Dermis microvascular lymphatic vessel endothelial cell (primary cell): ENCODE results near the gene MAS1L. TPM values are rescaled to one million over a fixed set of nuclear protein-coding genes. Genes with fewer than 3 reads are reported as not detected.
"Not testable (repeated sequence)": the region's sequence is repeated elsewhere in the genome, so short reads cannot be mapped to it uniquely, and the experiment has no call there.

Experiments used
- DNase-seq, 2 donors: peaks; one replicate each; pipeline versions ENCODE4 v3.0.0 to v3.0.0-alpha.2; 2010; ENCODE audit warnings: low read depth in 2 of 2
- total RNA-seq: library from RNA; depleted of rRNA; stranded (reverse); fragments of >200 nt; gene quantifications from 2 replicates; pipeline ENCODE4 v1.2.1, GENCODE V29; 2014

The MAS1L gene
- total RNA-seq, 1 donor from 2014 or later = not detected

DNA sequence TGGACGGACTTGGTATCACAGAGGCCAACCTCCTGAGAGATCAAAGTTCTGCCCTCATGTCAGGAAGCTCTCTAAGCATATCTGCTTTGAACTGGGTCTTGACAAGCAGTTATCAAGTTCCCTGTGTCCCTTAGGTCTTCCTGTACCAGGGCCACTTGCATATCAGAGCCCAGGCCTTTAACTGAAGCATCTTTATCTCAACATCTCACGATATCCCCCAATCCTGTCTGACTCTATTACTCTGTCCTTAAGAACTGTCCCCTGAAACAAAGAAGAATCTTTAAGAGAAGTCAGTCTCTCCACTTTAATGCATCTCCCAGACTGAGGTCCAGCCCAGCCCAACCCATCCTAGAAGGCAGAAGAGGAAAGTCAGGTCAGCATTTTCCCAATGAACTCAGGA lies 8.2 kb downstream of the MAS1L start:
- no peak for DNase-seq

DNA sequence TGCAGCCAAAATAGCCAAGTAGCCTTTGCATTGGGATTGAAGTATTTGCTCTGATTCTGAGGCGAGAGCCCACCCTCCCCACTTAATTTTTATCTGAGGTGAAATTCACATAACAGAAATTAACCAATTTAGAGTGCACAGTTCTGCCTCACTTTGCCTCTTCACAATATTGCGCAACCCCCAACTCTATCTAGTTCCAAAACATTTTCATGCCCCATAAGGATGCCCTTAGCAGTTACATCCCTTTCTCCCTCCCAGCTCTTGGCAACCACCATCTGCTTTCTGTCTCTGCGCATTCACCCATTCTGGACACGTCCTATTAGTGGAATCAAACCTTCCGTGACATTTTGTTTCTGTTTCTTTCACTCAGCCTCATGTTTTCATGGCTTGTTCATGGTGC lies 9.0 kb downstream of the MAS1L start:
- no peak for DNase-seq

DNA sequence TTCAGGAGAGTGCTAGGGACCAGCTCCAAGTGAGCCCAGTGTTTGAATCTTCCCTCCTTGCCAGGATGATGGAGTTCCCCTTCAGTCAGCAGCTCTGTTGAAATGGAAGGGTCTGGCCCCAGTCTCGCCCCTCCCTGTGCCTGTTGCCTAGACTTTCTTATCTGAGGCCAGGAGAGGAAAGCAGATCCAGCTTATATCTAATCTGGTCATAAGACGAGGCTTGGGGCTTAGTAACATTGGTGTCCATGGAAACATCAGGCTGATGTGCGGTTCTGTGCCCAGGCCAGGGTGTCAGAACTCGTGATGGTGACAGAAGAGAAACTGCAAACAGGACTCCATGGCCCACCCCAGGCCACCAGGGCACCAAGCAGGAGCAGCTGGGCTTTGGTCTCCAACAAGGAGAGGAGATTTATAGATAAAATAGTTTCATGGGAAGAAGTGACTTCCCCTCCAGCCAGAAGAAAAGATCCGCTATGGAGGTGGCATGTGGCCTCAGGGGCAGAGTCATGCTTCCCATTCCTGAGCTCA lies 9.8 kb downstream of the MAS1L start:
- no peak for DNase-seq

DNA sequence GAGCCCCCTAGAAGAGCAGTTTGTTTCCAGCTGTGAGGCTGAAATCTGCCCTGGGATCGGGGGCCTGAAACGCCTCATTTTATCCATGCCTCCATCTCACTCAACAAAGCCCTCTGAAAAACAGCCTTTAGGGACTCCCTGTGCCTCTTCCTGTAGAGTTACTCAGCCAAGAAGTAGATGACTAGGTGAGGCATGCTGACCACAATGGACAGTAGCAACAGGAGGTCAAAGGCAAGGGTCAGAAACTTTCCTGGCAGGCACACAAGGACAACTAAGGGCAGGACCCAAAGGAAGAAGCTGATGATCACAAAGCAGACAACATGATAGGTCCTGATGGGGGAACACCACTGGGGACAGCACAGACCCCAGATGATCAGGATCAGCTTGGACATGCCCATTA lies 12.8 kb downstream of the MAS1L start:
- DNase-seq = no peak

DNA sequence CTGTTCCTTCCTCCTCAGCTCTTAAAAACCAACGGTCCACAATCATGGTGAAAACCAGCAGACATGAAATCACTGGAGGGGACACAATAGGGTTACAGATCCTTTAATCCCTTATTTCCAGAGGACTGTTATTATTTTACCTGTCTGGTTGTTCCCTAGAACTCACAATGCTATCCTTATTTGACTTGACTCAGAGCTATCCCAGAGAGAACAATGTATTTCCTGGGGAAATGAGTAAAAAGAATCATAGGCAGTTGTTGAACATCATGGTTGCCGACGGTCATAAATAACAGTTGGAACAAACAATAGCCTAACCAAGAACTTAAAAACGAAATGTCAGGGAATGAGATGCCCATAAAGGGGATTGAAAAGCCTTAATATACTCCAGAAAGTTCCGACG lies 21.5 kb downstream of the MAS1L start:
- DNase-seq = peak; percentile 53 to 73

DNA sequence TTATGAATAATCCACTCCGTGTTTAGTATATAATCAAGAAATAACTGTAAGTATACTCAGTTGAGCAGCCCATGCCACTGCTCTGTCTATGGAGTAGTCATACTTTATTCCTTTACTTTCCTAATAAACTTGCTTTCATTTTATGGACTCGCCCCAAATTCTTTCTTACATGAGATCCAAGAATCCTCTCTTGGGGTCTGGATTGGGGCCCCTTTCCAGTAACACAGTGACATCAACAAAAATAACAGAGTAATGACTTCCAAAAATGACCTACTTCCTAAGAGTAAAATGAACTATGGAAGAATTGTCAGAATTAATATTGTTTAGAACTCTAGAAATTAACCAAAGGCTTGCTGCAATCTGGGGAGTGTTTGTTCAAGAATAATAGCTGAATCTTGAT lies 22.0 kb downstream of the MAS1L start:
- DNase-seq = no peak

DNA sequence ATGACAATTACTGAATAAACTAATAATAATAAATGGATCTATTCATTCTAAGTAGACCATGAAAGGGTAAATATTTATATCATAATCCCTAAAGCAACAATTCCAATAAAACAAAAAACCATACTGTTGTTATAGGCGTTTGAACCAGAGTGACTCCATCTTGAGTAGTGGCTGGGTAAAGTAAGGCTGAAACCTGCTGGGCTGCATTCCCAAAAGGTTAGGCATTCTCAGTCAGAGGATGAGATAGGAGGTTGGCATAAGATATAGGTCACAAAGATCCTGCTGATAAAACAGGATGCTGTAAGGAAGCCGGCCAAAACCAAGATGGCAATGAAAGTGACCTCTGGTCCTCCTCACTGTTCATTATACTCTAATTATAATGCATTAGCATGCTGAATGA lies 22.5 kb downstream of the MAS1L start:
- no peak for DNase-seq

DNA sequence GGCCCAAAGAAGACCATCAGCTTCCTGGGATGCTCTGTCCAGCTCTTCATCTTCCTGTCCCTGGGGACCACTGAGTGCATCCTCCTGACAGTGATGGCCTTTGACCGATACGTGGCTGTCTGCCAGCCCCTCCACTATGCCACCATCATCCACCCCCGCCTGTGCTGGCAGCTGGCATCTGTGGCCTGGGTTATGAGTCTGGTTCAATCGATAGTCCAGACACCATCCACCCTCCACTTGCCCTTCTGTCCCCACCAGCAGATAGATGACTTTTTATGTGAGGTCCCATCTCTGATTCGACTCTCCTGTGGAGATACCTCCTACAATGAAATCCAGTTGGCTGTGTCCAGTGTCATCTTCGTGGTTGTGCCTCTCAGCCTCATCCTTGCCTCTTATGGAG lies 25.7 kb downstream of the MAS1L start:
- DNase-seq = no peak

DNA sequence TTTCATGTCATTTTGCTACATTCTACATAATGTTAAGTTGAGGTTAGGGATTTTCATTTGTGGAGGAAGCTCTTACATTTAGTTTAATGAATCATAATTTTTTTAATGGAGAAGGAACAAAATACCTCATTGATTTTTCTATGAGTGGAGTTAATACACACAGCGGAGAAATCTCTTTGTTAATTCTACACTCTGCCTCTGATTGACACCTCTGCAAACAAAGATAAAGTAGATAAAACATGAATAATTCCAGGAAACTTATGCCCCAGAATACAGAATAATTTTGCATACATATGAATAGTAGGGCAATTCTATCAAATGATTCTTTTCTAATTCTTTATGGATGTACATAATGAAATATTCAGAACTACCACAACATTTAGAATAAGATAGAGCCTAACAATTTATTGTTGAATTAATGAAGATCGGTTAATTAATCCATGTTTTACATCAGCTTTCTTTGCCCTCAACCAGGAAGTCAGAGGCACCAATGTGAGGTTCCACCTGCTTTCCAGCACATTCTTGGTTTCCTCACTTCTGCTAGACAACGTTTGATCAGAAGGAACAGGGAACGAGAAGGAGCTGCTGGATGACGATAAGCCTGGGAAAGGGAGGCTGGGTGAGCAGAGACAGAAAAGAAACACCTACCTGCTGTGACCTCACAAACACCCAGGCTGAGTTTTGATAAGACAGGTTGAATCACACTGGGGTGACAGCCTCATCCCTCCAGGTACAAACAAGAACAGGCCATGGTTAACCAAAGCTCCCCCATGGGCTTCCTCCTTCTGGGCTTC lies 26.5 kb downstream of the MAS1L start:
- DNase-seq = no peak

DNA sequence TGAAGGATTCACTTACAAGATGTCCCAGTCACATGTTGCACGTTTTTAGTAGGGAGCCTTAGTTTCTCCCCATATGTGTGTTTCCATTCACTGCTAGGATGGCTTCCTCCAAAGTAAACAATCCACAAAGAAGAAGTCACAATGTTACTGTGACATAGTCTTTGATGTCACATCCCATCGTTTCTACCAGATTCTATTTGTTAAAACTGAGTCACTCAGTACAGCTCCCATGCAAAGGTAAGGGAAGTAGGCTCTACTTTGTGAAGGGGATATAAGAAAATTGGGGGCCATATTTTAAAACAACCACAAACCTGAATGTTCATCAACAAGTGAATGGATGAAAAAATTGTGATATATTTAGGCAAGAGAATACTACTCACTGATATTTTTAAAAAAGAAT lies 30.8 kb downstream of the MAS1L start, which contains the start of the genes OR11A1 and OR2H1:
Gene OR11A1, minus strand, starts transcription at position 101 of the 400 bp plus-strand sequence. CDS start 29,430 bp downstream, outside the sequence.
Gene OR2H1, plus strand, starts transcription at position 185 of the 400 bp plus-strand sequence. CDS start 4,615 bp downstream, outside the sequence.
- no peak for DNase-seq

DNA sequence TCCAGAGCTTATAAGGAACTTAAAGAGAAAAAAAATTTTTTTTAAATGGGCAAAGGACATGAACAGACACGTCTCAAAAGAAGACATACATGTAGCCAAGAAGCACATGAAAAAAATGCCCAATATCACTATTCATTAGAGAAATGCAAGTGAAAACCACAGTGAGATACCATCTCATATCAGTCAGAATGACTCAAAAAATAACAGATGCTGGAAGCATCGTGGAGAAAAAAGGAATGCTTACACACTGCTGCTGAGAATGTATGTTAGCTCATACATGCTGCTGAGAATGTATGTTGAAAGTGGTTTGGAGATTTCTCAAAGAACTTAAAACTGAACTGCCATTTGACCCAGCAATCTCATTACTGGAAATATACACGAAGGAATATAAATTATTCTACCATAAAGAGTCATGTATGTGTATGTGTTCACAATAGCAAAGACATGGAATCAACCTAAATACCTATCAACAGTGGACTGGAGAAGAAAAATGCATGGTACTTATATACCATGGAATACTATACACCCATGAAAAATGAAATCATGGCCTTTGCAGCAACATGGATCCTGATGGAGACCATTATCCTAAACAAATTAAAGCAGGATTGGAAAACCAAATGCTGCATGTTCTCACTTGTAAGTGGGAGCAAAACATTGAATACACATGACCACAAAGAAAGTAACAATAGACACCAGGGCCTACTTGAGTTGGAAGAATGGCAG lies 36.1 kb downstream of the MAS1L start:
- no peak for DNase-seq

DNA sequence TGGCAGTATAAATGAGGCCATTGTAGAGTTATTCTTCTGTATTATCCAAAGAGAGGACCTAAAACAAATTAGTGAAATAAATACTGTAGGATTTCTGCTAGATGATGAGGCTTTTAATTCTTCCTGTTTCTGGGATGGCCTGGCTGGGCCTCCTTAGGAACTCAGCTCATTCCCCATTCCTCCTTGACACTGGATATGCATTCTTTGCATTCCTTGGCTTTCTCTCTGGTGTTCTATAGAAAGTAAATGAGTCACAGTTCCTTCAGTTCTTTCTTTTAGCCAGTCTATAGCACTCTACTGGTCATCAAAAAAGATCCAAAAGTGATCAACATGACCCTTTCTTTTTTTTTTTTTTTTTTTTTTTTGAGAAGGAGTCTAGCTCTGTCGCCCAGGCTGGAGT lies 40.1 kb downstream of the MAS1L start:
- no peak for DNase-seq

DNA sequence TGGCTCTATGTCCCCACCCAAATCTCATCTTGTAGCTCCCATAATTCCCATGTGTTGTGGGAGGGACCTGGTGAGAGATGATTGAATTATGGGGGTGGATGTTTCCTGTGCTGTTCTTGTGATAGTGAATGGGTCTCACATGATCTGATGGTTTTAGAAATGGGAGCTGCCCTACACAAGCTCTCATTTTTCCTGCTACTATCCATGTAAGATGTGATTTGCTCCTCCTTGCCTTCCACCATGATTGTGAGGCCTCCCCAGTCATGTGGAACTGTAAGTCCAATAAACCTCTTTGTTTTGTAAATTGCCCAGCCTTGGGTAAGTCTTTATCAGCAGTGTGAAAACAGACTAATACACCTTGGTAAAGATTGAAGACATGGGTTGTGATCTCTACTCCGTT lies 43.7 kb downstream of the MAS1L start:
- DNase-seq = not testable (repeated sequence)

DNA sequence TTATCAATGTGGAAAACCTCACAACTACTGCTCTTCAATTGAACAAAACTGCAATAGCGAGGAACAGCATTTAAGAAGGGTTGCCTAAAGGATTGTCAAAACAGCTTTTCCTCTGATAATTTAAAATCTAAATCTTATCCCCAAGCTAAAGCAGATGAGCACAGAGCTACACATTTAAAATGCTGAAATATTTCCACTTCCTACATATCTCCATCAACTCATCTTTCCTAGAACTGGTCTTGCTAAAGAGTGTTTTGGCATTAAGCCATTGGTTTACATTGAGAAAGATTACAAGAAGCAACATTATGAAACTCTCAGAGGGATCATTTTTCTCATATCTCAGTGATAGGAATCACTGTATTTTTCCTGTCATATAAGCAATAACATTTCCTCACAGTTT lies 45.0 kb downstream of the MAS1L start:
- DNase-seq = no peak

DNA sequence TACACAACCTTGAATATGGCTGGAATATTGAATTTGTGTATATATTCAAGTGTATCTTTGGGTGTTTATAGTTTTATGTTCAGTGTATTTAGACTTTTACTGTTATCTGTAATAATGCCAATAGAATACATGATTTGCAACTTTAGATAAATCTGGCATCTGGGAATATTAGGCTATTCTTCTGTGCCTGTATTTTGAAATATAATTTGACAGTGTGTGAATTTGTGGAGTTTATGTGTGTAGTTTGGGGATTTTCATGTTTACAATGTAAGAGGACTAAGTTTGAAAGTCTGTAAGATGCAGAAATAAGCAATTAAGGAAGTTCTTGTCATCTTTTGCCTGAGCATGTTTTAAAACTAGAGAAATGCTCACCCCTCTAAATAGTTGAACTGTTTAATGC lies 48.8 kb downstream of the MAS1L start, which contains the start of gene OR10C1:
Gene OR10C1, plus strand, starts transcription at position 301 of the 400 bp plus-strand sequence. CDS start 710 bp downstream, outside the sequence.
- no peak for DNase-seq

DNA sequence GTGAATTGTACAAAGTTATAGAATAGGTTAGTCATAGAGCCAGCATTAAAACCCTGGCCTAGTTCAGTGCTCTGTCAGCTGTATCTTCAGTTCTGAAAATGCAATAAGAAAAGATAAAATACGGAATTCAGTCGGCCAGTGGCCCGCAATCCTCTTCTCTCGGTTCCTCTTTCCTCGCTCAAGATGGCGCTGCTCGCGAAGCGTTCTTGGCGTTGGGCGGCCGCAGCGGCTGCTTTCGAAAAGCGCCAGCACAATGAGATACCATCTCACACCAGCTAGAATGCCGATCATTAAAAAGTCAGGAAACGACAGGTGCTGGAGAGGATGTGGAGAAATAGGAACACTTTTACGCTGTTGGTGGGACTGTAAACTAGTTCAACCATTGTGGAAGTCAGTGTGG lies 51.0 kb downstream of the MAS1L start:
- DNase-seq = not testable (repeated sequence)

Other genes with a start within 250 kb of the MAS1L start
- gene OR14J1, start 186.3 kb downstream of the MAS1L start, total RNA-seq = not detected in 2 replicates
- gene OR5V1, start 119.1 kb downstream of the MAS1L start, total RNA-seq = not detected in 2 replicates
- gene OR12D3, start 112.7 kb downstream of the MAS1L start, total RNA-seq = not detected in 2 replicates
- not detected in 2 replicates for gene OR12D2, start 92.3 kb downstream of the MAS1L start, total RNA-seq
- not detected in 2 replicates for gene OR12D1, start 73.0 kb downstream of the MAS1L start, total RNA-seq
- gene OR10C1, start 48.6 kb downstream of the MAS1L start, total RNA-seq = not detected in 2 replicates
- gene OR11A1, start 30.9 kb downstream of the MAS1L start, total RNA-seq = not detected in 2 replicates
- gene OR2H1, start 30.8 kb downstream of the MAS1L start, total RNA-seq = under 0.01 TPM in 1 of 2 replicates, not detected in the other
- gene UBD, start 71.8 kb upstream of the MAS1L start, total RNA-seq = 39.0 and 91.9 TPM in 2 replicates
- not detected in 2 replicates for gene OR2H2, start 97.2 kb upstream of the MAS1L start, total RNA-seq
- 1.9 and 2.9 TPM in 2 replicates for gene GABBR1, start 145.2 kb upstream of the MAS1L start, total RNA-seq
- gene MOG, start 169.1 kb upstream of the MAS1L start, total RNA-seq = not detected in 2 replicates
- 0.51 and 0.63 TPM in 2 replicates for gene ZFP57, start 193.2 kb upstream of the MAS1L start, total RNA-seq
- 15.0 and 22.3 TPM in 2 replicates for gene HLA-F, start 235.5 kb upstream of the MAS1L start, total RNA-seq